Activated T-helper 1 cell treated with anti-CD3 and anti-CD28 coated beads, Interleukin-12 subunit alpha, Interleukin-12 subunit beta, Interleukin-2, Interleukin-4 antibody, amounts not matched to agents 30 ng/mL and 10 ng/mL and 1 ng/mL, durations not matched to agents 14 hours and 24 hours and 36 hours (primary cell): ENCODE measurements around the gene ATP5F1C. TPM values are rescaled to one million over a fixed set of nuclear protein-coding genes. Genes with fewer than 3 reads are reported as not detected.

ENCODE experiments used
- DNase-seq: peaks from one replicate; pipeline ENCODE4 v3.0.0; 2021; ENCODE audit warnings: low spot score
- H3K27ac Mint-ChIP-seq: one replicate; pipeline ENCODE4 v1.8.0; 2021; ENCODE audit warnings: mild to moderate bottlenecking, mixed read lengths
- H3K27me3 Mint-ChIP-seq: one replicate; pipeline ENCODE4 v1.8.0; 2022; ENCODE audit warnings: mild to moderate bottlenecking, moderate library complexity, mixed read lengths; ENCODE audit not compliant: insufficient read depth
- H3K36me3 Mint-ChIP-seq: one replicate; pipeline ENCODE4 v1.8.0; 2021; ENCODE audit warnings: low read depth, mixed read lengths
- H3K4me1 Mint-ChIP-seq: one replicate; pipeline ENCODE4 v1.8.0; 2021; ENCODE audit warnings: low read depth, mixed read lengths
- H3K4me3 Mint-ChIP-seq: one replicate; pipeline ENCODE4 v1.8.0; 2021; ENCODE audit warnings: mild to moderate bottlenecking, moderate library complexity, mixed read lengths
- H3K9me3 Mint-ChIP-seq: one replicate; pipeline ENCODE4 v1.8.0; 2021; ENCODE audit warnings: mixed read lengths
- intact Hi-C: fragments of 100-400 bp; cut with micrococcal nuclease; formaldehyde crosslinking; loops from one replicate; pipeline ENCODE4 v1.15.1; 2024
- total RNA-seq: library from RNA; stranded (reverse); gene quantifications from 2 replicates; pipeline ENCODE4 v1.2.3, GENCODE V29; 2022

ATP5F1C gene
- total RNA-seq, 1 donor from 2014 or later = 316 TPM

GRCh38 chr10:7829289-7829834, 41.4 kb downstream of the ATP5F1C start:
- Mint-ChIP-seq H3K36me3 (peaks cover 18% of the 10 kb centered on the region), H3K27ac (no peak overlapping the region), H3K4me1 (peaks cover 4% of the 10 kb centered on the region), H3K4me3 (no peak overlapping the region), H3K9me3 (no peaks in the 10 kb centered on the region), H3K27me3 (no peaks in the 10 kb centered on the region)
- no peak for DNase-seq
- intact Hi-C loops = no loop called here

DNA sequence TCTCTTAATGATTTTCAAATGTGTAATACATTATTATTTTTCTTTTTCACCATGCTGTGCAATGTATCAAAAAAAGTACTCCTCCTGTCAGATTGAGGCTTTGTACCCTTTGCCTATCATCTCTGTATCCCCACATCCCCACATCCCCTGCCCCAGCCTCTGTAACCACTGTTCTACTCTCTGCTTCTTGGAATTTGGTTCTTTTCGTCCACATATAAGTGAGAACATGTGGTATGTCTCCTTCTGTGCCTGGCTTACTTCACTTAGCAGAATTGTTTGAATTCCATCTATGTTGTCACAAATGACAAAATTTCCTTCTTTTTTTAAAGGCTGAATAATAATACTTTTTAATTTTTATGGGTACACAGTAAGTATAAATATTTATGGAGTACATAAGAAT, 44.1 kb downstream of the ATP5F1C start:
- Mint-ChIP-seq H3K4me3 (no peak overlapping the region), H3K9me3 (no peaks in the 10 kb centered on the region), H3K4me1 (peaks cover 9% of the 10 kb centered on the region), H3K27ac (no peak overlapping the region), H3K36me3 (peaks cover 16% of the 10 kb centered on the region), H3K27me3 (no peaks in the 10 kb centered on the region)
- DNase-seq = no peak
- intact Hi-C loops = no loop called here

DNA sequence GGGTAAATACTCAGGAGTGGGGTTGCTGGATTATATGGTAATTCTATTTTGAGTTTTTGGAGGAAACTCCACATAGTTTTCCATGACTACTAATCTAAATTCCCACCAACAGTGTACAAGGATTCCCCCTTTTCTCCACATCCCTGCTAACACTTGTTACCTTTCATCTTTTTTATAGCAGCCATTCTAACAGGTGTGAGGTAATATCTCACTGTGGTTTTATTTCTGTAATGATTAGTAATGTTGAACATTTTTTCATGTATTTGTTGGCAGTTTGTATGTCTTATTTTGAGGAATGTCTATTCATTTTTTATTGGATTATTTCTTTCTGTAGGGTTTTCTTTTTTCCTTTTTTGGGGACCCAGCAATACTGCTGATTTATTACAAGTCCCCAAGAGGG, 45.2 kb downstream of the ATP5F1C start:
- H3K36me3 Mint-ChIP-seq = peaks cover 13% of the 10 kb centered on the region
- DNase-seq = no peak
- H3K27ac Mint-ChIP-seq = no peak overlapping the region
- no peaks in the 10 kb centered on the region for H3K27me3 Mint-ChIP-seq
- H3K4me1 Mint-ChIP-seq = peaks cover 5% of the 10 kb centered on the region
- intact Hi-C loops = no loop called here
- H3K9me3 Mint-ChIP-seq = no peaks in the 10 kb centered on the region
- H3K4me3 Mint-ChIP-seq = no peak overlapping the region

DNA sequence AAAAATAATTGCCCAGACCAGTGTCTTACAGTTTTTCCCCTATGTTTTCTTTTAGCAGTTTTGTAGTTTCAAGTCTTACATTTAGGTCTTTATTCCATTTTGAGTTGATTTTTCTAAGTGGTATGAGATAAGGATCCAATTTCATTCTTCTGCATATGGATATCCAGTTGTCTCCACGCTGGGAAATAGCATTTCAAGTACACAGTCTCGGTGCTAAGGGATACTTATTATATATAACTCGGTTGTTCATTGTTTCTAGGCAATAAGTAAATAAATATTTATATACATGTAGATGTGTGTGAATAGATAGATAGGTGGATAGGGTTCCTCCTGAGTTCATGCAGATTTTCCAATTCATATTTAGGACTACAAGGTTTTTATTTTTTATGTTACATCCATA, 46.3 kb downstream of the ATP5F1C start:
- H3K4me1 Mint-ChIP-seq = peaks cover 5% of the 10 kb centered on the region

DNA sequence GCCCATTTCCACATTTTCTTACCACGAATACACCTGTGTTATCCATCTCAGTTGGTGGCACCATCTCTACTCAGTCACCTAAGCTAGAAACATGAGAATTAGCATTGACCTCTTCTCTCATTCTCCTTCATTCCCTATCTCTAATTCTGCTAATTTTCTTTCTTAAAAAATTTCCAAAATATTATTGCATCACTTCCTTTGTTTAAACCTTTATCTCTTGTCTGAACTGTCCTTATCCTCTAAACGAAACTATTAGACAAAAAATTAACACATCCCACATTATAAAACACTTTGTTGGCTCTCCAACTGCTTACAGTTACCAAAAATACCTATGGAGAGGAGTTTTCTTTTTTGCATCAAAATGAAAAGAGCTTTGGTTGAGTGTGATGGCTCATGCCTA, 48.6 kb downstream of the ATP5F1C start:
- Mint-ChIP-seq H3K9me3 (no peaks in the 10 kb centered on the region), H3K4me3 (no peak overlapping the region), H3K27me3 (no peaks in the 10 kb centered on the region), H3K36me3 (peaks cover 17% of the 10 kb centered on the region), H3K27ac (no peak overlapping the region), H3K4me1 (peaks cover 5% of the 10 kb centered on the region)
- no peak for DNase-seq
- intact Hi-C loops = no loop called here

More for the DNA sequence above, 46.3 kb downstream of the ATP5F1C start:
- Mint-ChIP-seq H3K36me3 (peaks cover 14% of the 10 kb centered on the region), H3K9me3 (no peaks in the 10 kb centered on the region), H3K27me3 (no peaks in the 10 kb centered on the region), H3K27ac (no peak overlapping the region), H3K4me3 (no peak overlapping the region)
- DNase-seq = no peak
- intact Hi-C loops = no loop called here

DNA sequence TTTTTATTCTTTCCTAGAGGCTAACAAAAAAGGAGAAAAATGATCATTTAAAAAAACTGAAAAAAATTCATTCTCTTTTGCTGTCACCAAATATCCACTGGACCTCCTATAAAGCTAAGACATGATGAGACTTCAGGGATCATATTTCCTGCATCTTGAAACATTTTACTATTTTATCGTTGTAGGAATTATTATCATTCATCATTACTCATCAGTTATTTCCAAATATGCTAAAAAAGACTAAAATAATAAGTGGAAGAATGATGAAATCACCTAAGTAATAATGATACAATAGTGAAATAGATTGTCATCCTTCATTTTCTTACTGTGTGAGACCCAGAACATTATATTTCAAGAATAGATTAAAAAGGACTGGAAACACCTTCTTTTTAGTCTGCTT, 58.6 kb downstream of the ATP5F1C start:
- Mint-ChIP-seq H3K27me3 (no peaks in the 10 kb centered on the region), H3K9me3 (no peaks in the 10 kb centered on the region), H3K36me3 (peaks cover 7% of the 10 kb centered on the region), H3K27ac (no peak overlapping the region), H3K4me3 (no peak overlapping the region), H3K4me1 (no peaks in the 10 kb centered on the region)
- no peak for DNase-seq
- intact Hi-C loops = no loop called here

GRCh38 chr10:7853226-7853842, 65.4 kb downstream of the ATP5F1C start:
- Mint-ChIP-seq H3K4me1 (peaks cover 5% of the 10 kb centered on the region), H3K4me3 (no peak overlapping the region), H3K36me3 (peaks cover 6% of the 10 kb centered on the region), H3K27me3 (no peaks in the 10 kb centered on the region), H3K27ac (no peak overlapping the region), H3K9me3 (no peaks in the 10 kb centered on the region)
- intact Hi-C loops = no loop called here
- no peak for DNase-seq

DNA sequence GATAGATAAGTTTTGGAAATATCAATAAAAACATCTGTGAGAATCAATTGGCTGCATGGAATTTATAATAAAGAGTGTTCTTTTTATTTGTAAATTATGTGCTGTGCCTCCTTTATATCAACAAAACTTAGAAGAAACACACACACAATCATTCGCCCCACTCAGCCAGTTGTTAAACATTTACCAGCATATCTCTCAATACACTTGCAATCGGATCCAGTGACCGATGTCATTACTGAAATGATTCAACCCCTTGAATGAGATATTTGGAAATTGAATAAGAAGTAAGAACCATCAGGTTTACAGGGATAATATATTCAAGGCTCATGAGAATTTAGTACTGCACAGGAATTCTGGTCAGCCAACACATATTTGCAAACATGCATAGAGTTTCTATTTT, 65.9 kb downstream of the ATP5F1C start:
- Mint-ChIP-seq H3K4me3 (no peak overlapping the region), H3K9me3 (no peaks in the 10 kb centered on the region), H3K4me1 (peaks cover 5% of the 10 kb centered on the region), H3K27me3 (no peaks in the 10 kb centered on the region), H3K27ac (no peak overlapping the region), H3K36me3 (peaks cover 8% of the 10 kb centered on the region)
- no peak for DNase-seq
- intact Hi-C loops = no loop called here

- peaks cover 8% of the 10 kb centered on the region for H3K36me3 Mint-ChIP-seq
- no peaks in the 10 kb centered on the region for H3K9me3 Mint-ChIP-seq
- H3K4me3 Mint-ChIP-seq = no peak overlapping the region
- intact Hi-C loops = no loop called here
- peaks cover 5% of the 10 kb centered on the region for H3K4me1 Mint-ChIP-seq
- no peak overlapping the region for H3K27ac Mint-ChIP-seq
- no peak for DNase-seq
- H3K27me3 Mint-ChIP-seq = no peaks in the 10 kb centered on the region
Observed at GRCh38 chr10:7855205-7855604, 67.2 kb downstream of the ATP5F1C start.

DNA sequence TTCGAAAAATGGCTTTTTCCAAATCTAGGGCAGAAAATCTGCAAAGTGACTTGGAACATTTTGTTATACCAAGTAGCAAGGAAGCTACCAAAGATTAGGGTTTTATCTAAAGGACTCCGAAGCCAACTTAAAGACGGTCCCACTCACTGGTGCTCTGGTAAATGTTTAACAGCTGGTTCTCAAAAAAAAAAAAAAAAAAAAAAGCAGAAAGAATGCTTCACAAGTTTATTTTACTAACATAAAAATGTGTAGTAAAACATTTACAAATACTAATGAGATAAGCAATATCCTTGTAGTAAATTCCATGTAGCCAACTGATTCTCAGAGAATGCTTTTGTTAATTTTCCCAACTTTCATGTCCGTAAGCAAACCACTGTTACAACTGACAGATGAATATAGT, 68.7 kb downstream of the ATP5F1C start:
- Mint-ChIP-seq H3K4me1 (peaks cover 5% of the 10 kb centered on the region), H3K27ac (no peak overlapping the region), H3K27me3 (no peaks in the 10 kb centered on the region), H3K36me3 (peaks cover 8% of the 10 kb centered on the region), H3K9me3 (peaks cover 5% of the 10 kb centered on the region), H3K4me3 (no peak overlapping the region)
- DNase-seq = no peak
- intact Hi-C loops = no loop called here

DNA sequence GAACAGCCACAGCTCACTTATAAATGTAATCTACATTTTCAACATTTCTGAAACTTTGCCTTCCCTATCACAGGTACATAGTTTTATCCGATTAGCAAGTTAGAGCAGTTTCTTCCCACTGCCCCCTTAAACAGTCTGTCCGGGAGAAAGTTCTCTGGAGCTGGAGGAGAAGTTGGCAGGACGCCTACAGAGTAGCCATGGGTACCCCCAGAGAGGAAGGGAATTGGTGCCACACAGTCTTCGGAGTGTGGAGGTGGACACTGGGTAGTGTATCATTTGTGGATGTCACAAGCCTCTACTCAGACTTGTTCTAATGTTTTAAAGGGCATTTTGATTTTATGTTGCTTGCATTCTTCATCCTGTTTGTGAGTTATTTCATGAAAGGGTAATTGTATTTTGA, 69.3 kb downstream of the ATP5F1C start:
- Mint-ChIP-seq H3K36me3 (peaks cover 11% of the 10 kb centered on the region), H3K27ac (no peak overlapping the region), H3K9me3 (peaks cover 10% of the 10 kb centered on the region), H3K4me3 (no peak overlapping the region), H3K4me1 (peaks cover 5% of the 10 kb centered on the region), H3K27me3 (no peaks in the 10 kb centered on the region)
- intact Hi-C loops = no loop called here
- no peak for DNase-seq
